ENCODE measurements around the gene HDAC4. TPM values are rescaled to one million over a fixed set of nuclear protein-coding genes. Genes with fewer than 3 reads are reported as not detected.

The HDAC4 gene
- total RNA-seq, 2 donors from 2014 or later, result 9.3 to 139 TPM

GRCh38 chr2:239229545-239230279, 171.1 kb downstream of the HDAC4 start:
- no peak overlapping the region for H3K27ac ChIP-seq
- 81 to 88% methylated on average over 11 of the region's 11 CpGs for WGBS, 2 donors
- no peak for DNase-seq
- TF ChIP-seq POLR2A (IDR thresholded peaks at IDR 0.05) (no peak), CTCF (IDR thresholded peaks at IDR 0.05) (no peak)
- no peaks in the 10 kb centered on the region for H3K9me3 ChIP-seq
- H3K27me3 ChIP-seq, result no peaks in the 10 kb centered on the region
- H3K36me3 ChIP-seq (replicated peaks in 1 of 2; ENCODE audit: insufficient read depth in 1 of 2, low read depth in 2 of 2), result no peaks in the 10 kb centered on the region
- no peak overlapping the region for H3K4me3 ChIP-seq
- peaks cover 11% of the 10 kb centered on the region for H3K4me1 ChIP-seq
- intact Hi-C loops (cut with DNase I), result no loop called here
- no peak for ATAC-seq

GRCh38 chr2:239227661-239228371, 173.0 kb downstream of the HDAC4 start:
- ATAC-seq (no peak), DNase-seq (peak in 1 of 4 donors; percentile 56)
- peaks cover 30% of the 10 kb centered on the region for H3K4me1 ChIP-seq
- H3K27me3 ChIP-seq, result no peaks in the 10 kb centered on the region
- no peak for TF ChIP-seq CTCF (IDR thresholded peaks at IDR 0.05)
- no peak for TF ChIP-seq POLR2A (IDR thresholded peaks at IDR 0.05)
- no peaks in the 10 kb centered on the region for H3K9me3 ChIP-seq
- no peak overlapping the region for H3K4me3 ChIP-seq
- 80 to 85% methylated on average over 10 to 14 of the region's 14 CpGs for WGBS, 2 donors
- no peaks in the 10 kb centered on the region for H3K36me3 ChIP-seq (replicated peaks in 1 of 2; ENCODE audit: insufficient read depth in 1 of 2, low read depth in 2 of 2)
- H3K27ac ChIP-seq, result no peak overlapping the region
- intact Hi-C loops (cut with DNase I), result no loop called here

- H3K4me1 ChIP-seq, result peaks cover 39% of the 10 kb centered on the region
- no peak overlapping the region for H3K4me3 ChIP-seq
- intact Hi-C loops (cut with DNase I), result no loop called here
- no peak for TF ChIP-seq CTCF (IDR thresholded peaks at IDR 0.05)
- TF ChIP-seq POLR2A (IDR thresholded peaks at IDR 0.05), result no peak
- no peak for DNase-seq
- H3K9me3 ChIP-seq, result no peaks in the 10 kb centered on the region
- H3K27me3 ChIP-seq, result no peaks in the 10 kb centered on the region
- H3K27ac ChIP-seq, result peak overlapping the region in 2 of 4 donors; percentile 30 to 43
- WGBS, 2 donors, result 72 to 83% methylated on average over 13 to 17 of the region's 17 CpGs
- no peaks in the 10 kb centered on the region for H3K36me3 ChIP-seq (replicated peaks in 1 of 2; ENCODE audit: insufficient read depth in 1 of 2, low read depth in 2 of 2)
- no peak for ATAC-seq
These were observed 173.9 kb downstream of the HDAC4 start for GRCh38 chr2:239226677-239227581.

GRCh38 chr2:239225871-239226561, 174.8 kb downstream of the HDAC4 start:
- intact Hi-C loops (cut with DNase I), result no loop called here
- peaks cover 47% of the 10 kb centered on the region for H3K4me1 ChIP-seq
- ATAC-seq (peak; percentile 8), DNase-seq (no peak)
- WGBS, 2 donors, result 67 to 82% methylated on average over 11 to 13 of the region's 13 CpGs
- H3K27me3 ChIP-seq, result no peaks in the 10 kb centered on the region
- H3K4me3 ChIP-seq, result no peak overlapping the region
- H3K27ac ChIP-seq, result peak overlapping the region in 3 of 4 donors; percentile 30 to 43 (median 34)
- no peaks in the 10 kb centered on the region for H3K36me3 ChIP-seq (replicated peaks in 1 of 2; ENCODE audit: insufficient read depth in 1 of 2, low read depth in 2 of 2)
- no peaks in the 10 kb centered on the region for H3K9me3 ChIP-seq
- TF ChIP-seq POLR2A (IDR thresholded peaks at IDR 0.05) (no peak), CTCF (IDR thresholded peaks at IDR 0.05) (no peak)
